GM12878 (cell line): ENCODE results near the gene TMBIM6. TPM values are rescaled to one million over a fixed set of nuclear protein-coding genes. Genes with fewer than 3 reads are reported as not detected.

ENCODE experiments used
- BHLHE40 ChIP-seq, 2 experiments: fragments of 450-650 bp in 1 of 2; IDR thresholded peaks; 2 replicates each; pipeline ENCODE4 v1.6.1; 2011 to 2017; ENCODE audit warnings: low read depth in 2 of 2, borderline replicate concordance in 1 of 2, improper control_type of control experiment in 1 of 2, low read length in 1 of 2, mild to moderate bottlenecking in 1 of 2
- E2F4 ChIP-seq: IDR thresholded peaks from 2 replicates; pipeline ENCODE4 v1.6.1; 2012; ENCODE audit warnings: low read depth, low read length, improper control_type of control experiment
- EGR1 ChIP-seq, 2 experiments: IDR thresholded peaks; 1 replicate in 1 of 2; 2 replicates in 1 of 2; pipeline ENCODE4 v1.6.1; 2011 to 2012; ENCODE audit warnings: low read depth in 2 of 2, low read length in 2 of 2, borderline replicate concordance in 1 of 2, mild to moderate bottlenecking in 1 of 2, moderate library complexity in 1 of 2
- GABPA ChIP-seq: IDR thresholded peaks from 2 replicates; pipeline ENCODE4 v1.6.1; 2014; ENCODE audit warnings: antibody characterized with exemption, low read depth, mild to moderate bottlenecking, inconsistent platforms
- KAT2A ChIP-seq: conservative IDR thresholded peaks from 2 replicates; pipeline ENCODE4 v1.6.1; 2011; ENCODE audit warnings: low read depth, low read length; ENCODE audit not compliant: control insufficient read depth
- KLF5 ChIP-seq: fragments of 450-650 bp; IDR thresholded peaks from 2 replicates; pipeline ENCODE4 v1.6.1; 2014; ENCODE audit warnings: mild to moderate bottlenecking; ENCODE audit not compliant: partially characterized antibody
- MYB ChIP-seq: fragments of 150-350 bp; IDR thresholded peaks from 2 replicates; pipeline ENCODE4 v1.6.1; 2014; ENCODE audit warnings: mild to moderate bottlenecking, low read depth, low read length, borderline replicate concordance
- NFYA ChIP-seq: IDR thresholded peaks from 2 replicates; pipeline ENCODE4 v1.6.1; 2011; ENCODE audit warnings: low read depth, mild to moderate bottlenecking, low read length, improper control_type of control experiment, borderline replicate concordance
- NFYB ChIP-seq: IDR thresholded peaks from 2 replicates; pipeline ENCODE4 v1.6.1; 2011; ENCODE audit warnings: low read depth, mild to moderate bottlenecking, low read length, improper control_type of control experiment, moderate library complexity; ENCODE audit not compliant: insufficient read depth
- PKNOX1 ChIP-seq: fragments of 450-650 bp; IDR thresholded peaks from 2 replicates; pipeline ENCODE4 v1.6.1; 2016; ENCODE audit warnings: mild to moderate bottlenecking
- POLR2A ChIP-seq: IDR thresholded peaks from 2 replicates; pipeline ENCODE4 v1.6.1; 2011; ENCODE audit warnings: low read depth, mild to moderate bottlenecking, low read length
- SRF ChIP-seq, 2 experiments: IDR thresholded peaks; 2 replicates each; pipeline ENCODE4 v1.6.1; 2011; ENCODE audit warnings: low read depth in 2 of 2, low read length in 2 of 2, mild to moderate bottlenecking in 1 of 2, moderate library complexity in 1 of 2
- TCF7 ChIP-seq: IDR thresholded peaks from 2 replicates; pipeline ENCODE4 v1.6.1; 2014; ENCODE audit warnings: antibody characterized with exemption, borderline replicate concordance
- WRNIP1 ChIP-seq: IDR thresholded peaks from 2 replicates; pipeline ENCODE4 v1.6.1; 2011; ENCODE audit warnings: low read depth, low read length, improper control_type of control experiment, borderline replicate concordance
- ZNF207 ChIP-seq: fragments of 450-650 bp; IDR thresholded peaks from 2 replicates; pipeline ENCODE4 v1.6.1; 2014; ENCODE audit warnings: antibody characterized with exemption, mild to moderate bottlenecking, borderline replicate concordance
- polyA plus RNA-seq, 11 experiments: library from polyadenylated mRNA; depleted of rRNA in 4 of 11; unstranded in 6 of 11; stranded (reverse) in 5 of 11; fragments of >200 nt; fragmentation: Nextera tagmentation in 4 of 11; fragmentation: Illumina TruSeq in 1 of 11; extraction: Ambion mirVana in 4 of 11; extraction: Trizol in 1 of 11; gene quantifications; 1 replicate in 1 of 11; 2 replicates in 10 of 11; pipeline versions ENCODE4 v1.2.1 to v1.2.3, GENCODE V29; 2011 to 2016; ENCODE audit warnings: inconsistent platforms in 2 of 11, missing spikeins in 2 of 11, low read depth in 1 of 11
- total RNA-seq, 4 experiments: library from RNA; depleted of rRNA in 3 of 4; stranded (reverse); fragments of >200 nt in 3 of 4; fragmentation: Illumina TruSeq in 1 of 4; extraction: Trizol in 1 of 4; gene quantifications; 2 replicates each; pipeline versions ENCODE4 v1.2.1 to v1.2.3, GENCODE V29; 2013 to 2021
- TF ChIP-seq, protein P1 (sequence below): fragments of 450-650 bp; IDR thresholded peaks from 2 replicates; pipeline ENCODE4 v1.6.1; 2017; ENCODE audit warnings: mild to moderate bottlenecking, moderate library complexity
- TF ChIP-seq, protein P2 (sequence below): fragments of 150-350 bp; IDR thresholded peaks from 2 replicates; pipeline ENCODE4 v1.6.1; 2016; ENCODE audit warnings: low read depth, low read length
- TF ChIP-seq, protein P3 (sequence below): fragments of 450-650 bp; conservative IDR thresholded peaks from 2 replicates; pipeline ENCODE4 v1.6.1; 2017; ENCODE audit warnings: mild to moderate bottlenecking, moderate library complexity

The TMBIM6 gene
- total and polyA plus RNA-seq, 10 of the 15 experiments (the other 5 are each of a cell fraction or from before 2014, with no cell fraction given) = 224 to 1,192 (median 379) TPM

DNA sequence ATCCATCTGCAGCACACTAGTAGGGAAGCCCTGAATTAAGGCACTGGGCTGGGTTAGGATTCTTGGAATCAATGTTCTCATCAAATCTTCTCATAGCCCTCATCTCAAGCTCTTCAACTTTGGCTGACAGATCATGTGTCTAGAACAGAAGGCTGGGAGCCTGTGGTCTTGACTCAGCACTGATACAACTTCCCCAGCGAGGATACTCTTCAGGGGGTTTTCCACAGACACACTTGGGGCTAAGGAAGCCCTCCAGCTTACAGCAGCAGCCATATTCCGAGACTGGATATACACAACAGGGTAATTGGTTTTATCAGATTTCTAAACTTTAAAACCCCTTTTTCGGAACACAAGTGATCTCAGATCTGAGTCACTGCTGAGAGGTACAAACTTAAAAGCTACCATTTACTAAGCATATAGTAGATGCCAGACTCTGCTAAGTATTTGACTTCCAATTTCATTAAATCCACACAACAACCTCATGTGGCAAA lies 37.7 kb upstream of the TMBIM6 start (continued):
- TF ChIP-seq WRNIP1 = 0 out of 2 replicates have a peak, but pooled peaks have one; percentile 39
- TF ChIP-seq GABPA = no peak
- no peak for TF ChIP-seq MYB
- TF ChIP-seq NFYB = no peak
- TF ChIP-seq TCF7 = no peak
- no peak for TF ChIP-seq NFYA
- peak in 1 of 2 experiments; percentile 20; a peak in 1 of 4 replicates for TF ChIP-seq BHLHE40 (IDR thresholded peaks at IDR 0.05; ENCODE audit: borderline replicate concordance in 1 of 2, low read depth in 2 of 2, low read length in 1 of 2)
- TF ChIP-seq SRF (IDR thresholded peaks at IDR 0.05; ENCODE audit: low read depth in 2 of 2, low read length in 2 of 2) = no peak
- TF ChIP-seq, protein P1, sequence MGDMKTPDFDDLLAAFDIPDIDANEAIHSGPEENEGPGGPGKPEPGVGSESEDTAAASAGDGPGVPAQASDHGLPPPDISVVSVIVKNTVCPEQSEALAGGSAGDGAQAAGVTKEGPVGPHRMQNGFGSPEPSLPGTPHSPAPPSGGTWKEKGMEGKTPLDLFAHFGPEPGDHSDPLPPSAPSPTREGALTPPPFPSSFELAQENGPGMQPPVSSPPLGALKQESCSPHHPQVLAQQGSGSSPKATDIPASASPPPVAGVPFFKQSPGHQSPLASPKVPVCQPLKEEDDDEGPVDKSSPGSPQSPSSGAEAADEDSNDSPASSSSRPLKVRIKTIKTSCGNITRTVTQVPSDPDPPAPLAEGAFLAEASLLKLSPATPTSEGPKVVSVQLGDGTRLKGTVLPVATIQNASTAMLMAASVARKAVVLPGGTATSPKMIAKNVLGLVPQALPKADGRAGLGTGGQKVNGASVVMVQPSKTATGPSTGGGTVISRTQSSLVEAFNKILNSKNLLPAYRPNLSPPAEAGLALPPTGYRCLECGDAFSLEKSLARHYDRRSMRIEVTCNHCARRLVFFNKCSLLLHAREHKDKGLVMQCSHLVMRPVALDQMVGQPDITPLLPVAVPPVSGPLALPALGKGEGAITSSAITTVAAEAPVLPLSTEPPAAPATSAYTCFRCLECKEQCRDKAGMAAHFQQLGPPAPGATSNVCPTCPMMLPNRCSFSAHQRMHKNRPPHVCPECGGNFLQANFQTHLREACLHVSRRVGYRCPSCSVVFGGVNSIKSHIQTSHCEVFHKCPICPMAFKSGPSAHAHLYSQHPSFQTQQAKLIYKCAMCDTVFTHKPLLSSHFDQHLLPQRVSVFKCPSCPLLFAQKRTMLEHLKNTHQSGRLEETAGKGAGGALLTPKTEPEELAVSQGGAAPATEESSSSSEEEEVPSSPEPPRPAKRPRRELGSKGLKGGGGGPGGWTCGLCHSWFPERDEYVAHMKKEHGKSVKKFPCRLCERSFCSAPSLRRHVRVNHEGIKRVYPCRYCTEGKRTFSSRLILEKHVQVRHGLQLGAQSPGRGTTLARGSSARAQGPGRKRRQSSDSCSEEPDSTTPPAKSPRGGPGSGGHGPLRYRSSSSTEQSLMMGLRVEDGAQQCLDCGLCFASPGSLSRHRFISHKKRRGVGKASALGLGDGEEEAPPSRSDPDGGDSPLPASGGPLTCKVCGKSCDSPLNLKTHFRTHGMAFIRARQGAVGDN = peak; percentile 75
- no peak for TF ChIP-seq EGR1 (IDR thresholded peaks at IDR 0.05; ENCODE audit: borderline replicate concordance in 1 of 2, low read depth in 2 of 2, low read length in 2 of 2)
- no peak for TF ChIP-seq POLR2A
- TF ChIP-seq, protein P2, sequence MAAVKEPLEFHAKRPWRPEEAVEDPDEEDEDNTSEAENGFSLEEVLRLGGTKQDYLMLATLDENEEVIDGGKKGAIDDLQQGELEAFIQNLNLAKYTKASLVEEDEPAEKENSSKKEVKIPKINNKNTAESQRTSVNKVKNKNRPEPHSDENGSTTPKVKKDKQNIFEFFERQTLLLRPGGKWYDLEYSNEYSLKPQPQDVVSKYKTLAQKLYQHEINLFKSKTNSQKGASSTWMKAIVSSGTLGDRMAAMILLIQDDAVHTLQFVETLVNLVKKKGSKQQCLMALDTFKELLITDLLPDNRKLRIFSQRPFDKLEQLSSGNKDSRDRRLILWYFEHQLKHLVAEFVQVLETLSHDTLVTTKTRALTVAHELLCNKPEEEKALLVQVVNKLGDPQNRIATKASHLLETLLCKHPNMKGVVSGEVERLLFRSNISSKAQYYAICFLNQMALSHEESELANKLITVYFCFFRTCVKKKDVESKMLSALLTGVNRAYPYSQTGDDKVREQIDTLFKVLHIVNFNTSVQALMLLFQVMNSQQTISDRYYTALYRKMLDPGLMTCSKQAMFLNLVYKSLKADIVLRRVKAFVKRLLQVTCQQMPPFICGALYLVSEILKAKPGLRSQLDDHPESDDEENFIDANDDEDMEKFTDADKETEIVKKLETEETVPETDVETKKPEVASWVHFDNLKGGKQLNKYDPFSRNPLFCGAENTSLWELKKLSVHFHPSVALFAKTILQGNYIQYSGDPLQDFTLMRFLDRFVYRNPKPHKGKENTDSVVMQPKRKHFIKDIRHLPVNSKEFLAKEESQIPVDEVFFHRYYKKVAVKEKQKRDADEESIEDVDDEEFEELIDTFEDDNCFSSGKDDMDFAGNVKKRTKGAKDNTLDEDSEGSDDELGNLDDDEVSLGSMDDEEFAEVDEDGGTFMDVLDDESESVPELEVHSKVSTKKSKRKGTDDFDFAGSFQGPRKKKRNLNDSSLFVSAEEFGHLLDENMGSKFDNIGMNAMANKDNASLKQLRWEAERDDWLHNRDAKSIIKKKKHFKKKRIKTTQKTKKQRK = no peak
- TF ChIP-seq, protein P3, sequence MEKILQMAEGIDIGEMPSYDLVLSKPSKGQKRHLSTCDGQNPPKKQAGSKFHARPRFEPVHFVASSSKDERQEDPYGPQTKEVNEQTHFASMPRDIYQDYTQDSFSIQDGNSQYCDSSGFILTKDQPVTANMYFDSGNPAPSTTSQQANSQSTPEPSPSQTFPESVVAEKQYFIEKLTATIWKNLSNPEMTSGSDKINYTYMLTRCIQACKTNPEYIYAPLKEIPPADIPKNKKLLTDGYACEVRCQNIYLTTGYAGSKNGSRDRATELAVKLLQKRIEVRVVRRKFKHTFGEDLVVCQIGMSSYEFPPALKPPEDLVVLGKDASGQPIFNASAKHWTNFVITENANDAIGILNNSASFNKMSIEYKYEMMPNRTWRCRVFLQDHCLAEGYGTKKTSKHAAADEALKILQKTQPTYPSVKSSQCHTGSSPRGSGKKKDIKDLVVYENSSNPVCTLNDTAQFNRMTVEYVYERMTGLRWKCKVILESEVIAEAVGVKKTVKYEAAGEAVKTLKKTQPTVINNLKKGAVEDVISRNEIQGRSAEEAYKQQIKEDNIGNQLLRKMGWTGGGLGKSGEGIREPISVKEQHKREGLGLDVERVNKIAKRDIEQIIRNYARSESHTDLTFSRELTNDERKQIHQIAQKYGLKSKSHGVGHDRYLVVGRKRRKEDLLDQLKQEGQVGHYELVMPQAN = no peak
- no peak for TF ChIP-seq KLF5
- TF ChIP-seq PKNOX1 = peak; percentile 80
- TF ChIP-seq KAT2A = no peak
- TF ChIP-seq ZNF207 = no peak
- no peak for TF ChIP-seq E2F4
